Loucy (cell line): ENCODE data around the gene MAN1C1.

ENCODE experiments used
- CTCF ChIP-seq: fragments of 200-600 bp; sonication (generic); conservative IDR thresholded peaks from 2 replicates; pipeline ENCODE4 v1.5.1; 2014; ENCODE audit warnings: mild to moderate bottlenecking, antibody characterized with exemption, low read length
- EZH2phosphoT487 ChIP-seq: fragments of 200-600 bp; IDR thresholded peaks from 2 replicates; pipeline ENCODE4 v1.6.1; 2018; ENCODE audit warnings: antibody characterized with exemption, mild to moderate bottlenecking, moderate library complexity, borderline replicate concordance

DNA sequence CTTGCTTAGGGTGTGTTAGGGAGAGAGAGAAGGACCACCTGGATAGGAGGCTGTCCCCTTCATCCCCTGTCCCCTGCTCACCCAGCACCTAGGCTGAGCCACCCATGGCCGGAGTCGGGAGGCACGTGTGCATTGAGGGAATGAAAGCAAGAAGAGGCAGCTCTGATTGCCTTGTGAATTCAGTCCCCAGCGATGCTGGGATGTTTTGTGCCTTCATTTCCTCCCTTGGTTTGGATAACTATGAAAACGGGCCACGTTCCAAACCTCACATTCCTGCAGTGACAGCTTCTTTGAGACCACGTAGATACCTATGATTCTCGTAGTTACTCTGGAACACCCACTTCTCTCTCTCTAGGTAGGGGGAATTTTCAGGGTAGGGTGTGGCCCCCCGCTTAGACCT lies 67.1 kb downstream of the MAN1C1 start:
- TF ChIP-seq CTCF (no peak), EZH2phosphoT487 (no peak)
